ENCODE measurements around the gene TNFRSF9. TPM values are rescaled to one million over a fixed set of nuclear protein-coding genes. Genes with fewer than 3 reads are reported as not detected.

Gene TNFRSF9
- polyA plus RNA-seq, 1 donor from 2014 or later, result not detected

- no peak overlapping the region for H3K27ac ChIP-seq (ENCODE audit: low read length)
- no peak overlapping the region for H3K9ac ChIP-seq (ENCODE audit: low read length)
- no peaks in the 10 kb centered on the region for H3F3A ChIP-seq (ENCODE audit: insufficient read depth, low read length, poor library complexity, severe bottlenecking)
- no peaks in the 10 kb centered on the region for H3K27me3 ChIP-seq (ENCODE audit: insufficient read depth, low read depth, low read length)
- H3K9me2 ChIP-seq (ENCODE audit: insufficient read depth, low read length), result no peaks in the 10 kb centered on the region
- H4K20me1 ChIP-seq (ENCODE audit: insufficient read depth), result no peaks in the 10 kb centered on the region
- no peaks in the 10 kb centered on the region for H3K79me2 ChIP-seq (replicated peaks; ENCODE audit: insufficient read depth, low read length)
- H2AFZ ChIP-seq (ENCODE audit: low read depth, low read length), result no peak overlapping the region
- TF ChIP-seq EP300 (conservative IDR thresholded peaks at IDR 0.05; ENCODE audit: poor library complexity, severe bottlenecking), result no peak
- TF ChIP-seq CTCF (IDR thresholded peaks at IDR 0.05; ENCODE audit: poor library complexity, severe bottlenecking), result no peak
- TF ChIP-seq, protein P1, sequence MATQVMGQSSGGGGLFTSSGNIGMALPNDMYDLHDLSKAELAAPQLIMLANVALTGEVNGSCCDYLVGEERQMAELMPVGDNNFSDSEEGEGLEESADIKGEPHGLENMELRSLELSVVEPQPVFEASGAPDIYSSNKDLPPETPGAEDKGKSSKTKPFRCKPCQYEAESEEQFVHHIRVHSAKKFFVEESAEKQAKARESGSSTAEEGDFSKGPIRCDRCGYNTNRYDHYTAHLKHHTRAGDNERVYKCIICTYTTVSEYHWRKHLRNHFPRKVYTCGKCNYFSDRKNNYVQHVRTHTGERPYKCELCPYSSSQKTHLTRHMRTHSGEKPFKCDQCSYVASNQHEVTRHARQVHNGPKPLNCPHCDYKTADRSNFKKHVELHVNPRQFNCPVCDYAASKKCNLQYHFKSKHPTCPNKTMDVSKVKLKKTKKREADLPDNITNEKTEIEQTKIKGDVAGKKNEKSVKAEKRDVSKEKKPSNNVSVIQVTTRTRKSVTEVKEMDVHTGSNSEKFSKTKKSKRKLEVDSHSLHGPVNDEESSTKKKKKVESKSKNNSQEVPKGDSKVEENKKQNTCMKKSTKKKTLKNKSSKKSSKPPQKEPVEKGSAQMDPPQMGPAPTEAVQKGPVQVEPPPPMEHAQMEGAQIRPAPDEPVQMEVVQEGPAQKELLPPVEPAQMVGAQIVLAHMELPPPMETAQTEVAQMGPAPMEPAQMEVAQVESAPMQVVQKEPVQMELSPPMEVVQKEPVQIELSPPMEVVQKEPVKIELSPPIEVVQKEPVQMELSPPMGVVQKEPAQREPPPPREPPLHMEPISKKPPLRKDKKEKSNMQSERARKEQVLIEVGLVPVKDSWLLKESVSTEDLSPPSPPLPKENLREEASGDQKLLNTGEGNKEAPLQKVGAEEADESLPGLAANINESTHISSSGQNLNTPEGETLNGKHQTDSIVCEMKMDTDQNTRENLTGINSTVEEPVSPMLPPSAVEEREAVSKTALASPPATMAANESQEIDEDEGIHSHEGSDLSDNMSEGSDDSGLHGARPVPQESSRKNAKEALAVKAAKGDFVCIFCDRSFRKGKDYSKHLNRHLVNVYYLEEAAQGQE (IDR thresholded peaks at IDR 0.05; ENCODE audit: borderline replicate concordance), result no peak
- TF ChIP-seq MXI1 (conservative IDR thresholded peaks at IDR 0.05; ENCODE audit: poor library complexity, severe bottlenecking), result no peak
- TF ChIP-seq POLR2AphosphoS5 (IDR thresholded peaks at IDR 0.05), result no peak
- TF ChIP-seq TAF1 (IDR thresholded peaks at IDR 0.05; ENCODE audit: low read depth), result no peak
- no peak for TF ChIP-seq RAD21 (conservative IDR thresholded peaks at IDR 0.05)
- no peak for TF ChIP-seq EZH2 (IDR thresholded peaks at IDR 0.05; ENCODE audit: borderline replicate concordance, insufficient read depth, low read length, poor library complexity, severe bottlenecking)
- H3K9me3 ChIP-seq (ENCODE audit: low read length), result no peaks in the 10 kb centered on the region
- no peak overlapping the region for H3K4me2 ChIP-seq (ENCODE audit: low read length)
- H3K4me3 ChIP-seq (ENCODE audit: low read length), result no peak overlapping the region
- H3K36me3 ChIP-seq (ENCODE audit: insufficient read depth, low read length), result no peaks in the 10 kb centered on the region
These were observed 47.0 kb downstream of the TNFRSF9 start for GRCh38 chr1:7893529-7894180.

DNA sequence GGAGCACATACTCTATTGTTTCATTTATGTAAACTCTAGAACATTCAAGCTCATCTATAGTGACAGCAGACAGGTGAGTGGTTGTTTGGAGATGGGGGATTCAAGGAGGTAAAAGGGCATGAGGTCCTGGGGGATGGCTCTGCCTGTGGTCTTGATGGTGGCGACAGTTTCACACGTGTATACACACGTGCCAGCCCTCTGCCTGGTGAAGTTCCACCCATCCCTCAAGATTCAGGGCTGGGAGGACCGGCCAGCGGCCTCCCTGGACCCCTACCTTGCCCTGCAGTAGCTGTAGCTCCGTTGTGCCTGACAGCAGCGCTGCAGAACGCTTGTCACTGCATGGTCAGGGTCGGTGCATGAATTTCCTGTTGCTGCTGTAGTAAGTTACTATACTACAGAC lies 48.8 kb downstream of the TNFRSF9 start:
- H3K9ac ChIP-seq (ENCODE audit: low read length), result no peak overlapping the region
- H3K9me3 ChIP-seq (ENCODE audit: low read length), result no peaks in the 10 kb centered on the region
- H3K79me2 ChIP-seq (replicated peaks; ENCODE audit: insufficient read depth, low read length), result no peaks in the 10 kb centered on the region
- TF ChIP-seq EP300 (conservative IDR thresholded peaks at IDR 0.05; ENCODE audit: poor library complexity, severe bottlenecking), result no peak
- TF ChIP-seq SMC3 (conservative IDR thresholded peaks at IDR 0.05; ENCODE audit: poor library complexity), result no peak
- H3K4me3 ChIP-seq (ENCODE audit: low read length), result no peak overlapping the region
- no peaks in the 10 kb centered on the region for H4K20me1 ChIP-seq (ENCODE audit: insufficient read depth)
- H3F3A ChIP-seq (ENCODE audit: insufficient read depth, low read length, poor library complexity, severe bottlenecking), result no peaks in the 10 kb centered on the region
- no peaks in the 10 kb centered on the region for H3K27me3 ChIP-seq (ENCODE audit: insufficient read depth, low read depth, low read length)
- no peaks in the 10 kb centered on the region for H3K9me2 ChIP-seq (ENCODE audit: insufficient read depth, low read length)
- no peak overlapping the region for H3K4me2 ChIP-seq (ENCODE audit: low read length)
- H2AFZ ChIP-seq (ENCODE audit: low read depth, low read length), result no peak overlapping the region
- no peak overlapping the region for H3K27ac ChIP-seq (ENCODE audit: low read length)
- no peaks in the 10 kb centered on the region for H3K36me3 ChIP-seq (ENCODE audit: insufficient read depth, low read length)
